ENCODE measurements around the gene TIAM1.

The TIAM1 gene

GRCh38 chr21:31110430-31110829 is 233.6 kb downstream of the TIAM1 start:
- Histone ChIP-seq H3K4me1 (ENCODE audit: insufficient read depth, low read length) (no peaks in the 10 kb centered on the region), H3K36me3 (ENCODE audit: insufficient read depth, low read length) (no peaks in the 10 kb centered on the region), H3K9ac (ENCODE audit: low read depth, low read length) (no peak overlapping the region), H4K20me1 (ENCODE audit: insufficient read depth, low read length) (no peaks in the 10 kb centered on the region; the same call in 1 of the 2 replicates), H3K27ac (ENCODE audit: low read length) (no peak overlapping the region), H3K4me2 (ENCODE audit: insufficient read depth, low read length) (no peak overlapping the region), H3K27me3 (ENCODE audit: insufficient read depth, low read length, poor library complexity) (no peaks in the 10 kb centered on the region), H3K79me2 (ENCODE audit: insufficient read depth, low read length) (no peaks in the 10 kb centered on the region), H3K4me3 (ENCODE audit: low read depth in 1 of 2, low read length in 2 of 2) (no peak overlapping the region), H3K9me3 (ENCODE audit: insufficient read depth, low read length, severe bottlenecking) (no peaks in the 10 kb centered on the region), H2AFZ (ENCODE audit: low read depth, low read length) (no peak overlapping the region)
- ATAC-seq (ENCODE audit: insufficient read depth, low read depth), result no peak
- no peak for TF ChIP-seq EZH2 (IDR thresholded peaks at IDR 0.05; ENCODE audit: borderline replicate concordance, low read depth, low read length, severe bottlenecking)
- TF ChIP-seq, protein P1, sequence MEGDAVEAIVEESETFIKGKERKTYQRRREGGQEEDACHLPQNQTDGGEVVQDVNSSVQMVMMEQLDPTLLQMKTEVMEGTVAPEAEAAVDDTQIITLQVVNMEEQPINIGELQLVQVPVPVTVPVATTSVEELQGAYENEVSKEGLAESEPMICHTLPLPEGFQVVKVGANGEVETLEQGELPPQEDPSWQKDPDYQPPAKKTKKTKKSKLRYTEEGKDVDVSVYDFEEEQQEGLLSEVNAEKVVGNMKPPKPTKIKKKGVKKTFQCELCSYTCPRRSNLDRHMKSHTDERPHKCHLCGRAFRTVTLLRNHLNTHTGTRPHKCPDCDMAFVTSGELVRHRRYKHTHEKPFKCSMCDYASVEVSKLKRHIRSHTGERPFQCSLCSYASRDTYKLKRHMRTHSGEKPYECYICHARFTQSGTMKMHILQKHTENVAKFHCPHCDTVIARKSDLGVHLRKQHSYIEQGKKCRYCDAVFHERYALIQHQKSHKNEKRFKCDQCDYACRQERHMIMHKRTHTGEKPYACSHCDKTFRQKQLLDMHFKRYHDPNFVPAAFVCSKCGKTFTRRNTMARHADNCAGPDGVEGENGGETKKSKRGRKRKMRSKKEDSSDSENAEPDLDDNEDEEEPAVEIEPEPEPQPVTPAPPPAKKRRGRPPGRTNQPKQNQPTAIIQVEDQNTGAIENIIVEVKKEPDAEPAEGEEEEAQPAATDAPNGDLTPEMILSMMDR (IDR thresholded peaks at IDR 0.05; ENCODE audit: borderline replicate concordance, extremely low read depth, low read length, poor library complexity, severe bottlenecking), result no peak
- no peak for DNase-seq

- ATAC-seq (ENCODE audit: insufficient read depth, low read depth), result no peak
- TF ChIP-seq, protein P1 (IDR thresholded peaks at IDR 0.05; ENCODE audit: borderline replicate concordance, extremely low read depth, low read length, poor library complexity, severe bottlenecking), result no peak
- no peak for TF ChIP-seq EZH2 (IDR thresholded peaks at IDR 0.05; ENCODE audit: borderline replicate concordance, low read depth, low read length, severe bottlenecking)
- DNase-seq, result no peak
- Histone ChIP-seq H3K4me2 (ENCODE audit: insufficient read depth, low read length) (no peak overlapping the region), H4K20me1 (ENCODE audit: insufficient read depth, low read length) (no peaks in the 10 kb centered on the region; the same call in 1 of the 2 replicates), H2AFZ (ENCODE audit: low read depth, low read length) (no peak overlapping the region), H3K36me3 (ENCODE audit: insufficient read depth, low read length) (no peaks in the 10 kb centered on the region), H3K9me3 (ENCODE audit: insufficient read depth, low read length, severe bottlenecking) (no peaks in the 10 kb centered on the region), H3K4me1 (ENCODE audit: insufficient read depth, low read length) (no peaks in the 10 kb centered on the region), H3K9ac (ENCODE audit: low read depth, low read length) (no peak overlapping the region), H3K79me2 (ENCODE audit: insufficient read depth, low read length) (no peaks in the 10 kb centered on the region), H3K4me3 (ENCODE audit: low read depth in 1 of 2, low read length in 2 of 2) (no peak overlapping the region), H3K27ac (ENCODE audit: low read length) (no peak overlapping the region), H3K27me3 (ENCODE audit: insufficient read depth, low read length, poor library complexity) (no peaks in the 10 kb centered on the region)
Observed at GRCh38 chr21:31107871-31108270, 236.2 kb downstream of the TIAM1 start.

GRCh38 chr21:31107176-31107785 is 236.8 kb downstream of the TIAM1 start:
- no peak overlapping the region for H2AFZ ChIP-seq (ENCODE audit: low read depth, low read length)
- no peak overlapping the region for H3K4me2 ChIP-seq (ENCODE audit: insufficient read depth, low read length)
- ATAC-seq (ENCODE audit: insufficient read depth, low read depth), result no peak
- no peaks in the 10 kb centered on the region for H3K9me3 ChIP-seq (ENCODE audit: insufficient read depth, low read length, severe bottlenecking)
- no peaks in the 10 kb centered on the region for H3K4me1 ChIP-seq (ENCODE audit: insufficient read depth, low read length)
- H4K20me1 ChIP-seq (ENCODE audit: insufficient read depth, low read length), result no peaks in the 10 kb centered on the region; the same call in 1 of the 2 replicates
- H3K9ac ChIP-seq (ENCODE audit: low read depth, low read length), result no peak overlapping the region
- no peak for DNase-seq
- no peak overlapping the region for H3K4me3 ChIP-seq (ENCODE audit: low read depth in 1 of 2, low read length in 2 of 2)
- no peaks in the 10 kb centered on the region for H3K79me2 ChIP-seq (ENCODE audit: insufficient read depth, low read length)
- TF ChIP-seq EZH2 (IDR thresholded peaks at IDR 0.05; ENCODE audit: borderline replicate concordance, low read depth, low read length, severe bottlenecking), result no peak
- TF ChIP-seq, protein P1 (IDR thresholded peaks at IDR 0.05; ENCODE audit: borderline replicate concordance, extremely low read depth, low read length, poor library complexity, severe bottlenecking), result no peak
- H3K27me3 ChIP-seq (ENCODE audit: insufficient read depth, low read length, poor library complexity), result no peaks in the 10 kb centered on the region
- no peak overlapping the region for H3K27ac ChIP-seq (ENCODE audit: low read length)
- no peaks in the 10 kb centered on the region for H3K36me3 ChIP-seq (ENCODE audit: insufficient read depth, low read length)

Measured in DND-41 (cell line).